IPS-18c (cell line): Measurements from ENCODE around the gene MPLKIP.
"Not testable (repeated sequence)": the region's sequence is repeated elsewhere in the genome, so short reads cannot be mapped to it uniquely, and the experiment has no call there.

Experiments used
- H3K4me3 ChIP-seq: 2 replicates; pipeline ENCODE4 v1.7.0; 2013; ENCODE audit warnings: low read depth, mild to moderate bottlenecking, low read length, moderate library complexity; ENCODE audit not compliant: insufficient read depth
- H3K9me3 ChIP-seq: one replicate; pipeline ENCODE4 v1.6.1; 2013; ENCODE audit warnings: mild to moderate bottlenecking, low read length, moderate library complexity; ENCODE audit not compliant: control insufficient read depth, insufficient read depth

Gene MPLKIP

GRCh38 chr7:40139891-40140290 is 5.5 kb upstream of the MPLKIP start:
- H3K4me3 ChIP-seq, H3K9me3 ChIP-seq: not testable (repeated sequence)

DNA sequence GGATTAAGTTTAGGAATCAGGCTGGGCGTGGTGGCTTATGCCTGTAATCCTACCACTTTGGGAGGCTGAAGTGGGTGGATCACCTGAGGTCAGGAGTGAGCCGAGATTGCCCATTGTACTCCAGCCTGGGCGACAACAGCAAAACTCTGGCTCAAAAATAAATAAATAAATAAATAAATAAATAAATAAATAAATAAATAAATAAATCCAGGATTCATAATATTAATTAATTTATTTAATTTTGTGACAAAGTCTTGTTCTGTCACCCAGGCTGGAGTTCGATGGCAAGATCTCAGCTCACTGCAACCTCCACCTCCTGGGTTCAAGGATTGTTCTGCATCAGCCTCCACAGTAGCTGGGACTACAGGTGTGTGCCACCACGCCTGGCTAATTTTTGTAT is 4.6 kb upstream of the MPLKIP start:
- no peak overlapping the region for H3K4me3 ChIP-seq
- no peaks in the 10 kb centered on the region for H3K9me3 ChIP-seq

DNA sequence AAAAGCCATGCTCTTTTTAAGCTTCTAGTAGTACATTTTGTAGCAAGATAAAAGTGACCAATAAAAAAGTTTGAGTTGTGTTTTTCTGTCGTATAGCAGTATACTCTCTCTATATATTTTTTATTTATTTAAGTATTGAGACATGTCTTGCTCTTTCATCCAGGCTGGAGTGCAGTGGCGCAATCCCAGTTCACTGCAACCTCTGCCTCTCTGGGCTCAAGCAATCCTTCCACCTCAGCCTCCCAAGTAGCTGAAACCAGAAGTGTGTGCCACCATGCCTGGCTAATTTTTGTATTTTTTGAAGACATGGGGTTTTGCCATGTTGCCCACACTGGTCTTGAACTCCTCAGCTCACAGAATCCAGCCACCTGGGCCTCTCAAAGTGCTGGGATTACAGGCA is 3.1 kb upstream of the MPLKIP start:
- H3K9me3 ChIP-seq: no peaks in the 10 kb centered on the region

GRCh38 chr7:40135317-40135610 is 842 bp upstream of the MPLKIP start:
- Histone ChIP-seq H3K9me3 (no peaks in the 10 kb centered on the region), H3K4me3 (peak overlapping the region; percentile 99)

More for the DNA sequence above, 3.1 kb upstream of the MPLKIP start:
- no peak overlapping the region for H3K4me3 ChIP-seq

DNA sequence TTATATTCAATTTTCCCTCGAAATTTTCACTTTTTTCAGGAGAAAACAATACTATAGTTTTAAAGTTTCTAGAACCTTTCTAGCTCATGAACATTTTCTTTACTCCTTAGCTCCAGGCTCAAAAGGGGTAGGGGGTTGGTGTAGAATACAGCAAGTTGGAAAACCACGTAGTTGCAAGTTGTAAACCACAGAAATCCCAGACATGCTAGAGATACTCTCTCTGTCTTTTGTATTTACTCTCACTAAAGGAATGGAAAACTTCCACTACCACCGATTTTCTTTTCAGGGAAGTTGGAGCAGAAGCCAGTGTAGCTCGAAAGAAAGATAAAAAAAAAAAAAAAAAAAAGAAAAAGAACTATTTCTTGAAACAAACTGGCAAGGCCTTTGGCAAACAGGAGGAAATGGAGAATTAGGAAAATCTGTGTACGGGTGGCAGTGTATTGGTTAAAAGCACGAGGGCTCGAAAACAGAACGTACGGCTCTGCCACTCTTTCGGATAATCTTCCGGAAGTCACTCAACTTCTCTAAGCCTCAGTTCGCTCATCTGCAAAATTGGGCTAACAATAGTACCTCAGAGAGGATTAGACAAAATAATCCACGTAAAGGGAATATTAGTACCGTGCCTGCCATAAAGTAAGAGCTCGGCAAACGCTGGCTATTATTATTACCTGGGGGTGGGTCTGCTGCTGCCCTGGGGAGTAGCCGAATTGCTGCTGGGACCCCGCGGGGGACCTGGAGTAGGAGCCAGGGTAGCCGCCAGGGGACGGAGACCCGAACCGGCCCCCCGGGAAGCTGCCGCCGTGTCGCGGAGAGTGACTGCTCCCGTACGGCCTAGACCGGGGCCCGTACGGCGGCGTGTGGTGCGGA is 628 bp downstream of the MPLKIP start:
- Histone ChIP-seq H3K4me3 (peak overlapping the region; percentile 99), H3K9me3 (no peaks in the 10 kb centered on the region)

GRCh38 chr7:40122940-40123254 is 11.5 kb downstream of the MPLKIP start:
- H3K4me3 ChIP-seq: no peak overlapping the region
- no peaks in the 10 kb centered on the region for H3K9me3 ChIP-seq

DNA sequence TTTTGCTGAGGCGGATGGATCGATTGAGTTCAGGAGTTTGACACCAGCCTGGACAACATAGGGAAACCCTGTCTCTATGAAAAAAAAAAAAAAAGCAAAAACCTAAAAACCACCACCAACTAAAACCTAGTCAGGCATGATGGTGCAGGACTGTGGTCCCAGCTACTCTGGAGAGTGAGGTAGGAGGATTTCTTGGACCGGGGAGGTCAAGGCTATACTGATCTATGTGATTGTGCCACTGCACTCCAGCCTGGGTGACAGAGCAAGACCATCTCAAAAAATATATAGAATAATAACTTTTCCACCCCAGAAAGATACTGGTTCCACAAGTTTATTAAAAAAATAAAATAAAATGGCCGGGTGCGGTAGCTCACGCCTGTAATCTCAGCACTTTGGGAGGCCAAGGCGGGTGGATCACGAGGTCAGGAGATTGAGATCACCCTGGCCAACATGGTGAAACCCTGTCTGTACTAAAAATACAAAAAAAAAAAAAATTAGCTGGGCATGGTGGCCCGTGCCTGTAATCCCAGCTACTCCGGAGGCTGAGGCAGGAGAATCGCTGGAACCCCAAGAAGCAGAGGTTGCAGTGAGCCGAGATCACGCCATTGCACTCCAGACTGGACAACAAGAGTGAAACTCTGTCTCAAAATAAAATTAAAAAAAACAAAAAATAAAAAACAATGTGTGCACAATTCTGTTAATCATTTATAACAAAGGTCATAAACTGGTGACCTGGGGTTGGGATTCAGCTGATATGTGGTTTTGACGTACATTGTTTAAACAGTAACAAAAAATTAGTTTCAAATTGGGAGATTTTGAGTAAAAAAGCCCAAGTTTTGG is 12.1 kb downstream of the MPLKIP start:
- not testable (repeated sequence) for H3K4me3 ChIP-seq, H3K9me3 ChIP-seq

DNA sequence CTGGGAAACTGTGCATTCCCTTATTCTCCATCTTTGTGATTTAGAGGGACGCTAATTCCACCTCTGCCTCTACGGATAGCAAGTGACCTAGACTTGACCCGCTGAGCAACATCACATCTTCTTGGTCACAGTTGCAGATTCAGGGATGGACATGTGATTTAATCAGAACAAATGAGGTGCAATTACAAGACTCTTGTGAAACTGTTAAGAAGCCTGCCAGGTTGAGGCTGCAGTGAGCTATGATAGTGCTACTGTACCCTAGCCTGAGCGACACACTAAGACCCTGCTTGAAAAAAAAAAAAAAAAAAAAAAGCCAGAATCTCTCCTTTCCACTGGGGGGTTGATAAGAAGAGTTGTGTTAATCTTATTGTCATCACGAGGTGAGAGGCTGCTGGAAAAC is 14.4 kb downstream of the MPLKIP start:
- H3K4me3 ChIP-seq: no peak overlapping the region

GRCh38 chr7:40118201-40118600 is 16.2 kb downstream of the MPLKIP start:
- H3K9me3 ChIP-seq, H3K4me3 ChIP-seq: not testable (repeated sequence)

More for the DNA sequence above, 14.4 kb downstream of the MPLKIP start:
- H3K9me3 ChIP-seq: no peaks in the 10 kb centered on the region

DNA sequence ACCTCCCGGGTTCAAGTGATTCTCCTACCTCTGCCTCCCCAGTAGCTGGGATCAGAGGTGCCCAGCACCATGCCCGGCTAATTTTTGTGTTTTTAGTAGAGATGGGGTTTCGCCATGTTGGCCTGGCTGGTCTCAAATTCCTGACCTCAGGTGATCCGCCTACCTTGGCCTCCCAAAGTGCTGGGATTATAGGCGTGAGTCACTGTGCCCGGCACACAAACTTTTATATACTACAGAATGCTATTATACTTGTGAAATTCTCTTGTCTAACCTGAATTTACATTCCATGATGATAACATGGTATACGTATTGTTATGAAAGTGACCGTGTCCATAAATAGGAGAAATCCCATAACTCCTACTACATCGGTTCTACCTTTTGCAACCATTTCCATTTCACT is 17.2 kb downstream of the MPLKIP start:
- not testable (repeated sequence) for H3K4me3 ChIP-seq, H3K9me3 ChIP-seq

DNA sequence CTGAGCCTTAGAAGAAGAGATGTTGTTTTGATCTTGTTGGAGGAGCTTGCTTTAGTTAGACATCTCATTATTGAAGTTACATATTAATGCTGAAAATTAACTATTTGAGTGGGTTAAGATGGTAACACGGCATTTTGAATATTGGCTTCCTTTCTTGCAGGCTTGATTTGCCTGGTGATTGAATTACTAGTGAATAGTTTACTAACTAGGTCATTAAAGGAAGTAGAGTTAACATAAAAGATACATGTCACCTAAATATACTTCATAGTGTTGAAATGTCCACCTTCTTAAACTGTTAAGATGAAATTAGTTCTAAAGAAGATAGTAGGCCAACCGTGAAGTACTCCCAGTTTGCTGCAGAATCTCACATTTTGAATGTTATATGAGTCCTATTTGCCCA is 18.5 kb downstream of the MPLKIP start:
- Histone ChIP-seq H3K4me3 (no peak overlapping the region), H3K9me3 (no peaks in the 10 kb centered on the region)

DNA sequence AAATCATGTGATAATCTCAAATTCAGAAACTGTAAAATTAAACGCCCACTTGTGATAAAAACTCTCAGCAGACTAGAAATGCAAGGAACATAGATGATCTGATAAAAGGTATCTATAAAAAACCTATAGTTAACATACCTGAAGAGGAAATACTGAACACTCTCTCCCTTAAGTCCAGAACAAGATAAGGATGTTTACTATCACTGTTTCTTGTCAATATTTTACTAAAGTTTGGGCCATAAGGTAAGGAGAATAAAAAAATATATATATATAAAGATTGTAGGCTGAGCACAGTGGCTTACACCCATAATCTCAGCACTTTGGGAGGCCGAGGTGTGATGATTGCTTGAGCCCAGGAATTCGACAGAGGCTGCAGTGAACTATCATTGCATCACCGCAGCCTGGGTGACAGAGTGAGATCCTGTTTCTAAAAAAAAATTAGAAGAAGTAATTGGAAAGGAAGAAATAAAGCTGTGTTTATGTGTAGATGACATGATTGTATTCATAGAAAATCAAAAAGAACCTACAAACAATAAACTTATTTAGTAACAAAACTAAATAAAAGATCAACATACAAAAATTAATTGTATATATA is 28.4 kb downstream of the MPLKIP start:
- Histone ChIP-seq H3K9me3 (no peaks in the 10 kb centered on the region), H3K4me3 (no peak overlapping the region)

DNA sequence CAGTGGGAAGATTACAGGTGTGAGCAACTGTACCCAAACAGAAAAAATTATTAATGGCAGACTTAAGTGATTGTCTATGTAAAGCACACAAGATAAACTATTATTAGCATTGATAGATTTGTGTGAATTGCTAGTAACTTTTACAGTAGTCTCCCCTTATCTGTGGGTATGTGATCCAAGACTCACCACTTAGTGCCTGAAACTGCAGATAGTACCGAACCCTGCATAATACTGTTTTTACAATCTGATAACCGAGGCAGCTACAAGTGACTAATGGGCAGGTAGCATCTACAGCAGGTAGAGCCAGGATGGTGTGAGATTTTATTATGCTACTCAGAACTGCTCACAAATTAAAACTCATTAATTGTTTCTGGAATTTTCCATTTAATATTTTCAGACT is 31.5 kb downstream of the MPLKIP start:
- Histone ChIP-seq H3K9me3 (no peaks in the 10 kb centered on the region), H3K4me3 (no peak overlapping the region)

- no peak overlapping the region for H3K4me3 ChIP-seq
- H3K9me3 ChIP-seq: no peaks in the 10 kb centered on the region
These were observed 33.2 kb downstream of the MPLKIP start for GRCh38 chr7:40101201-40101600.

DNA sequence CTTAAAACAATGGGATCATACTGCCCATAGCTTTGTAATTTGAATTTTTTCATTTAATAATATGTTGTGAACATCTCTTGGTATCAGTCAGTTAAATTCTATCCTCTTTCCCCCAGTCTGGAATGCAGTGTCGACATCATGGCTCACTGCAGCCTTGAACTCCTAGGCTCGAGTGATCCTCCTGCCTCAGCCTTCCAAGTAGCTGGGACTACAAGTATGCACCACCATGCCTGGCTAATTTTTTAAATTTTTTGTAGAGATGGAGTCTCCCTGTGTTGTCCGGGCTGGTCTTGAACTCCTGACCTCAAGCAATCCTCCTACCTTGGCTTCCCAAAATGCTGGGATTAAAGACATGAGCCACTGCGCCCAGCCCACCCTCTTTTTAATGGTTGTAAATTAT is 34.6 kb downstream of the MPLKIP start:
- H3K4me3 ChIP-seq: no peak overlapping the region
- H3K9me3 ChIP-seq: no peaks in the 10 kb centered on the region

GRCh38 chr7:40098810-40099209 is 35.6 kb downstream of the MPLKIP start:
- Histone ChIP-seq H3K9me3 (no peaks in the 10 kb centered on the region), H3K4me3 (no peak overlapping the region)

DNA sequence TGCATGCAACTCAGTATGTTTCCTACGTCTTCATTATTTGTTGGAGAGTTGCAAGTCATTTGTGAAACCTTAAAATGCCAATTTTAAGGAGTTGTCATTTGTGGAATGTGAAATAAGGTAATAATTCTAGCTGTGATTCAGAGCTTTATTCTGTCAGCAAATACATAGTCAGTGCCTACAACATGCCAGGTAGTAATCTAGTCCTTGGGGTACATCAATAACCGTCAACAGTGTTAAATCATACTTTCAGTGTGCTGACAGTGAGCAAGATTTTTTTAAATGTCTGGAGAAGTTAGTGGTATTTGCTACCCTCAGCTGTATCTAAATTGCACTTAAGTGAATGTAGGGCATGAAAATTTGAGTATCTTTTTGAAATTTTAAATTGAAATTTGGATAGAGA is 36.7 kb downstream of the MPLKIP start:
- no peak overlapping the region for H3K4me3 ChIP-seq
- no peaks in the 10 kb centered on the region for H3K9me3 ChIP-seq

- no peak overlapping the region for H3K4me3 ChIP-seq
- no peaks in the 10 kb centered on the region for H3K9me3 ChIP-seq
These were observed 38.6 kb downstream of the MPLKIP start for GRCh38 chr7:40095695-40096327.
